T-helper 17 cell (primary cell): Measurements from ENCODE around the gene PLCE1. TPM values are rescaled to one million over a fixed set of nuclear protein-coding genes. Genes with fewer than 3 reads are reported as not detected.

ENCODE experiments used
- ATAC-seq: fragments of 150-1000 bp; cut with Tn5 transposase; 2 replicates; pipeline ENCODE4 v1.10.0; 2021; ENCODE audit warnings: mild to moderate bottlenecking, moderate library complexity
- DNase-seq, 3 donors: peaks; one replicate each; pipeline versions ENCODE4 v3.0.0 to v3.0.0-alpha.2; 2020 to 2021
- H3K9me3 ChIP-seq: one replicate; pipeline ENCODE4 v1.7.0; 2013; ENCODE audit warnings: low read length, mild to moderate bottlenecking; ENCODE audit not compliant: control insufficient read depth, poor library complexity, severe bottlenecking
- H3K27ac Mint-ChIP-seq: one replicate; pipeline ENCODE4 v1.8.0; 2022; ENCODE audit warnings: mild to moderate bottlenecking, moderate library complexity, mixed read lengths
- H3K27me3 Mint-ChIP-seq: one replicate; pipeline ENCODE4 v1.8.0; 2022; ENCODE audit warnings: mixed read lengths
- H3K36me3 Mint-ChIP-seq: one replicate; pipeline ENCODE4 v1.8.0; 2022; ENCODE audit warnings: low read depth, mixed read lengths
- H3K4me1 Mint-ChIP-seq: one replicate; pipeline ENCODE4 v1.8.0; 2022; ENCODE audit warnings: mild to moderate bottlenecking, mixed read lengths
- H3K4me3 Mint-ChIP-seq: one replicate; pipeline ENCODE4 v1.8.0; 2022; ENCODE audit warnings: mild to moderate bottlenecking, moderate library complexity, mixed read lengths
- total RNA-seq, 4 donors: library from RNA in 2 of 4; stranded (reverse) in 2 of 4; gene quantifications; one replicate each; pipeline ENCODE4 v1.2.3 and lab custom pipeline; 2022 to 2026

PLCE1 gene
- total RNA-seq, 2 donors from 2014 or later = 0.05 TPM; not detected in 1

DNA sequence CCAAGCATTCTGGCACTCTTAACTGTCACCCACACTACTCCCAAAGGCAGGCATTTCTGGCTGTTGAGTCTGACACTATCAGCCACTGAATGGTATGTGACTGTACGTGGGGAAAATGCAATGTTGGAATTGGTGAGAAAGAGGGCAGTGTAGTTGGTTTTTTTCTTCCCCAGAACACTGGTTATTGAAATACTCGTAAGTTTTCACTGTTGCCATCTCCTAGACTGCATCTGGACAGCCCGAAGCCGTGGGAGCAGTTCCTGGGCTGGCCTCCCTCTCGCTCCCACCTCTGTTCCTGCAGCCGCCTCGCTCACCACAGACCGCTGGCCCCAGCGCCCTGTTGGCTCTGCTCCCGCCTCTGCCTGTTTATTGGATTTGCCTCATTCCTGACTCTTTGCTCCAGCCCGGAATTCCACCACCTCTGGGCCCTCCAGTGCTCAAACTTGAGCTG lies 5.7 kb downstream of the PLCE1 start:
- H3K4me3 Mint-ChIP-seq = no peak overlapping the region
- ATAC-seq = no peak
- H3K36me3 Mint-ChIP-seq = no peaks in the 10 kb centered on the region
- DNase-seq = no peak
- peaks cover 72% of the 10 kb centered on the region for H3K27me3 Mint-ChIP-seq
- no peaks in the 10 kb centered on the region for H3K9me3 ChIP-seq
- H3K4me1 Mint-ChIP-seq = no peaks in the 10 kb centered on the region
- H3K27ac Mint-ChIP-seq = no peak overlapping the region

DNA sequence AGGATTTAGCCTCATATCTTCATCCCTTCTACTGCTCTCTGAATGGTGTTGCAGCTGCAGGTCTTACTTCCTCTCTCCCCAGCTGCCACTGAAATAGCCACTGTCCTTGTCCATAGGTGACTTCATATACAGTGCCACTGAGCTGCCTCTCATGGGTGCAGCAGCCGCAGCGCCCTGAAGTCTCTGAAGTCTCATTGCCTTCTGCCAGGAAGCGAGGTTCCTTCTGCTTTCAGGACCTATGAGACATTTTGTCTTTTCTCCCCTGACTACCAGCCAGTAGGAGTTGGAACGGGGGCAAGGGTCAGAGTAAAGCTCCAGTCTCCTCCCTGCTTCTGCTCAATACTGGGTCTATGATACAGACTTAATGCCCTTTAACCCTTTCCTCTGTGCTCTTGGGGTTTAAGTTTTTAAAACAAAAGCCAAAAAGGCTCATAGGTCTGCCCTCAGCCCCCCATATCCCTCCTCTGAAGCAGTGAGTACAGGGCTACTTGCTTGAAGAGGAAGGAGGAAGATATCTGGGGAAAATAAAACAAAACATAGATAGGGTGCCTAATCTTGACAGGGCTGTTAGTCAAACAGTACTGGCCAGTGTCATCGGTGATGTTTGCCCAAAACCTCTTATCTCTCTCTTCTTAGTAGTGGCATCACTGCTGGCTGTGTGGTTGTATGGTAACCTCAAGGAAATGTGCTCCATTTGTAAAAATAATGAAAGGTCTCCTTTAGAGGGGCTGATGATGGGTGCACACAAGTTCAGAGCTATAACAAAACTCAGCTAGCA lies 7.1 kb downstream of the PLCE1 start:
- peaks cover 70% of the 10 kb centered on the region for H3K27me3 Mint-ChIP-seq
- no peaks in the 10 kb centered on the region for H3K4me1 Mint-ChIP-seq
- H3K27ac Mint-ChIP-seq = no peak overlapping the region

DNA sequence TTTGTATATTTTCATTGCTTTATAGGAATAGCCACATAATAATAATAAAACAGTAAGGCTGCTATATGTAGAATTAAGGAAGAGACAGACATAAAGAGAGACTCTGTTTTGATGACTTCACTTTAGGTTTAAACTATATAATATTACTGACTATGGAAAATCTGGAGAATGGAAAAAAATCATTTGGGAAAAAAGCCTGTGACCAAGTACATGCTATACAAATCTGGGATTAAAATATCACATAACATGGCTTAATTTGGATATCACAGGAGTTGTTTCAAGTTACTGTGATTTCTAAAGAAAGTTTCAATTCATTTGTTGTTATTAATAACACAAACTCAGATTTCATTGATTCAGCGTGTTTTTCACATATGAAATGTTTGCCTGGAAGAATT lies 7.7 kb downstream of the PLCE1 start:
- ATAC-seq = no peak
- Mint-ChIP-seq H3K27ac (no peak overlapping the region), H3K4me3 (no peak overlapping the region), H3K27me3 (peaks cover 67% of the 10 kb centered on the region), H3K36me3 (no peaks in the 10 kb centered on the region), H3K4me1 (no peaks in the 10 kb centered on the region)
- H3K9me3 ChIP-seq = no peaks in the 10 kb centered on the region
- DNase-seq = no peak

More for the DNA sequence above, 7.1 kb downstream of the PLCE1 start:
- no peaks in the 10 kb centered on the region for H3K36me3 Mint-ChIP-seq
- H3K4me3 Mint-ChIP-seq = no peak overlapping the region
- ATAC-seq (no peak), DNase-seq (no peak)
- H3K9me3 ChIP-seq = no peaks in the 10 kb centered on the region

DNA sequence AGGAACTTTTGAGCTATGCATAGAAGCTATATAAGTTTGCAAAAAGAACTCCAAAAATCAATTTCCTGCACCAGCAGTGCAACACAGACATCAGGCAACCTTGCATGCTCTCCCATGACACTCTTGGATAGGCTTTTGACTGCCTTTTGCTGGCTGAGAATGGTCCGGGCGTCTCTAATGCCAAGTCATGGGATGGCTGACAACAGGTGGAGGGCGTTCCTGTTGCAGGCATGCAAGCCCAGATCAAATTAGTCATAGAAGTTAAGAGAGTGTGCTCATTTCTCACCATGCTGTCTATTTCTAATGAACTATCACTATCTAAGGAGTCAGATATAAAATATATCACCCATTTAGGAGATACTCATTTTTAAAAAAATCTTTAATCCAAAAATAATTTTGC lies 8.4 kb downstream of the PLCE1 start:
- H3K4me1 Mint-ChIP-seq = no peaks in the 10 kb centered on the region
- DNase-seq (no peak), ATAC-seq (no peak)
- H3K4me3 Mint-ChIP-seq = no peak overlapping the region
- no peaks in the 10 kb centered on the region for H3K9me3 ChIP-seq
- H3K27me3 Mint-ChIP-seq = peaks cover 71% of the 10 kb centered on the region
- no peaks in the 10 kb centered on the region for H3K36me3 Mint-ChIP-seq
- no peak overlapping the region for H3K27ac Mint-ChIP-seq

DNA sequence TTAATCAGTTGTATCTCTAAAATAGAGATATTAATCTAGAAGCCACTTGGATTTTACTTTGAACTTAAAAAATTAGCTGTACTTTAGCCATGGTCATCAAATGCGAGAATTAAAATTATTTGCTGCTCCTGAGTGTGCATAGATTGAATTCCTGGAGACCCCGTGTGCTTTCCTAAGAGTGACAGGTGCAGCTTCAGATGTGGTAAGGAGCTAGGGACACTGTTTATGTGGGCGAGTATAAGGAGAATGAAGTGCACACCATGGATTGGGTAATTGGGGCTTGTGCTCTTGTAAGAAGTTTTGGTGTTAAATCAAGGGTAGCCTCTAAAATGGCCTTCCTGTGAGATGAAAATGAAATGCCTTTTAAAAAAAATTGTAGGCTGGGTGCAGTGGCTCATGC lies 9.8 kb downstream of the PLCE1 start:
- Mint-ChIP-seq H3K27ac (no peak overlapping the region), H3K4me1 (no peaks in the 10 kb centered on the region), H3K27me3 (peaks cover 65% of the 10 kb centered on the region), H3K36me3 (no peaks in the 10 kb centered on the region), H3K4me3 (no peak overlapping the region)
- H3K9me3 ChIP-seq = no peaks in the 10 kb centered on the region
- ATAC-seq = no peak
- DNase-seq = no peak

DNA sequence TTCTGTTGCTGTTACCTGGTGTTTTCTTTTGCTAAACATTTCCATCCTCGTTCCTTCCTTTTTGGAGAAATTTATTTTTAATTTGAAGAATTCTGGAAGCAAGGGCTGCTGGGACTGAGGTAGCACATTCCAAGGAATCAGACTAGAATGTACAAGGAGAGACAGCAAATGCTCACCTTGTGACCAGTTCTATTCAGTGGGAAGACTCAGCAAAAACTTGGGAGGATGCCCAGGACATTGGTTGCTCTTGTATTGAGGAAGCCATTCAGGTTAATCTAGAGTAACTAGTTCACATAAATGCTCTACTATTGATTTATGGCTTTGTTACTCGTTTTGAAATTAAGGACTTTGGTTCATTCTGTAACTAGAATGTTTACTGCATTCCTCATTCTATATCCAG lies 11.3 kb downstream of the PLCE1 start:
- no peaks in the 10 kb centered on the region for H3K4me1 Mint-ChIP-seq
- no peak overlapping the region for H3K4me3 Mint-ChIP-seq
- ATAC-seq (no peak), DNase-seq (no peak)
- no peaks in the 10 kb centered on the region for H3K9me3 ChIP-seq
- H3K27ac Mint-ChIP-seq = no peak overlapping the region
- no peaks in the 10 kb centered on the region for H3K36me3 Mint-ChIP-seq
- H3K27me3 Mint-ChIP-seq = peaks cover 57% of the 10 kb centered on the region

DNA sequence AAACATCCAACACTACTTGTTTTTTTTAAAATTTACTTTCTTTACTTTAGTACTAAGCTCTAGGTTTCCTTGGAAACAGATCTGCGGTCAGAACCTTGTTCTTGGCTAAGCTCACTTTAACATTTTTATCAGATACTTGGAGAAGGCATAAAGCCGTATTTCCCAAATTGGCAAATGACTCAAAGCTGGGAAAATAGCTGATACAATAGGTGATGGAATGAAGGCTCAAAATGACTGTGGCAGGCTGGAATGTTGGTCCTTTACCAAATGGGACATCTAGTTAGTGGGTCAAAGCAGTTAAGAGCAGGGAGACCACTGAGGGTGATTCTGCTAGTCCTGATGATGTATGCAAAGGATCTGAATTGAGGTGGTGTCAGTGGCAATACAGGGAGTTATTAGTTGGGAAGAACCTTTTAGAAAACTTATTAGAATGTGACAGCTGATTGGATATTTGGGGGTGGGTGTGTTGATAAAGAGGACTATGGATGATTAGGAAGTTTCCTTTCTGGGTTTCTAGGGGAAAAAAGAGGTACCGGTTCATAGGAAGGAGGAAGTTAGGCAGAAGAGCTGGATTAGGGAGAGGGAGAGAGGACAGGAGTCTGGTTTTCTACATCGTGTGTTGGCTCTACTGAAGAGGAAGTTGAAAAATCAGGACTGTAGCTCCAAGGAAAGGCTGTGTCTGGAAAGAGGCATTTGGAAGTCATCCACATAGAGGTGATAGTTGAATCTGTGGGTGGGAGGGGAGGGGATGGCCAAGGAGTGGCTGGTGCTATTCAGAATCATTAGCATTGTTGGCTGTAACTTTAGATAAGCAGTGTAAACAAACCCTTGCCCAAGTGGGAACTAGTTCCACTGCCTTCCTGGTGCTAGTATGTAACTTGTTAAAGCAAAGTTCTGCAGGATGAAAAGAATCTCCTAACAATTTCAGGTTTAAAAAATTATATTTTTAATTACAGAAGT lies 13.1 kb downstream of the PLCE1 start:
- Mint-ChIP-seq H3K4me1 (no peaks in the 10 kb centered on the region), H3K27ac (no peak overlapping the region), H3K36me3 (no peaks in the 10 kb centered on the region), H3K4me3 (no peak overlapping the region), H3K27me3 (peaks cover 42% of the 10 kb centered on the region)
- ATAC-seq (no peak), DNase-seq (no peak)
- no peaks in the 10 kb centered on the region for H3K9me3 ChIP-seq

DNA sequence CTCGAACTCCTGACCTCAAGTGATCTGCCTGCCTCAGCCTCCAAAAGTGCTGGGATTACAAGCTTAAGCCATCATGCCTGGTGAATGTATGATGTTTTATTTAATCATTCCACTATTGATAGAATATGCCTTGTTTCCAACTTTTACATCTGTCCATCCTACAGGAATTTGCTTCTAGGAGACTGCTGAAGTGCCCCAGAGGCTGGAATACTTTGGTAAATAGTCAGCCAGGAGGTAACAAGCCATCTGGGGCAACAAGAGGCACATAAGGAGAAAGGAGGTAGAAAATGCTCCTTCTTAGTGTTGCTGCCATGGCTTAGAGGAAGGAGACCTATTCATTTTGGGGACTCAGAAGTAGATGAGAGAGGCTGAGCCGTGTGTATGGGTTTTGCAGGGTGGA lies 14.8 kb downstream of the PLCE1 start:
- H3K4me3 Mint-ChIP-seq = no peak overlapping the region
- ATAC-seq (no peak), DNase-seq (no peak)
- H3K36me3 Mint-ChIP-seq = no peaks in the 10 kb centered on the region
- H3K27ac Mint-ChIP-seq = no peak overlapping the region
- no peaks in the 10 kb centered on the region for H3K9me3 ChIP-seq
- no peaks in the 10 kb centered on the region for H3K4me1 Mint-ChIP-seq
- peaks cover 47% of the 10 kb centered on the region for H3K27me3 Mint-ChIP-seq

DNA sequence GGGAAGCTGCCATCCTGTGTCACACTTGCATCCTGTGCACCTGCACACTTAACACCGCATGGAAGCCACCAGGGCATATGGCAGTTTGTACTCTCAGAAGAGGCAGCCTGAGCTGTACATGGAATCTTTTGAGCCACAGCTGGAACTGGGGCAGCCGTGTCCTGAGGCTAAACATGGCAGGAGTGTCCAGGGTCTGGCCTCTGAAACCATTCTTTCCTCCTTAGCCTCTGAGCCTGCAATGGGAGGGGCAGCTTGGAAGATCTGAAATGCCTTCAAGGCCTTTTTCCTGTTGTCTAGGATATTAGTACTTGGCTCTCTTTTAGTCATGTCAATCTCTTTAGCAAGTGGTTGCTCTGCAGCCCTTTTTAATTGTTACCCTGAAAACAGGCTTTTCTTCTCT lies 16.4 kb downstream of the PLCE1 start:
- H3K9me3 ChIP-seq = no peaks in the 10 kb centered on the region
- H3K27me3 Mint-ChIP-seq = peaks cover 33% of the 10 kb centered on the region
- H3K27ac Mint-ChIP-seq = no peak overlapping the region
- no peak overlapping the region for H3K4me3 Mint-ChIP-seq
- H3K4me1 Mint-ChIP-seq = no peaks in the 10 kb centered on the region
- DNase-seq = no peak
- no peak for ATAC-seq
- H3K36me3 Mint-ChIP-seq = no peaks in the 10 kb centered on the region

DNA sequence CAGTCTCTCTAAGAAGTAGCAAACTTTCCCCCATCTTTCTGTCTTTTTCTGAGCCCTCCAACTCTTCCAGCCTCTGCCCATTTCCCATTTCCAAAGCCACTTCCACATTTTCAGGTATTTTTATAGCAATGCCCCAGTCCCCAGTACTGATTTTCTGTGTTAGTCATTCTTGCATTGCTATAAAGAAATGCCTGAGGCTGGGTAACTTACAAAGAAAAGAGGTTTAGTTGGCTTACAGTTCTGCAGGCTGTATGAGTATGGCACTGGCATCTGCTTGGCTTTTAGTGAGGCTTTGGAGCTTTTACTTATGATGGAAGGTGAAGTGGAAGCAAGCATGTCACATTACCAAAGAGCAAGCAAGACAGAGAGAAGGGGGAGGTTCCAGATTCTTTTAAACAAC lies 17.2 kb downstream of the PLCE1 start:
- DNase-seq (no peak), ATAC-seq (no peak)
- no peaks in the 10 kb centered on the region for H3K9me3 ChIP-seq
- peaks cover 33% of the 10 kb centered on the region for H3K27me3 Mint-ChIP-seq
- H3K4me3 Mint-ChIP-seq = no peak overlapping the region
- no peak overlapping the region for H3K27ac Mint-ChIP-seq
- H3K36me3 Mint-ChIP-seq = no peaks in the 10 kb centered on the region
- no peaks in the 10 kb centered on the region for H3K4me1 Mint-ChIP-seq

DNA sequence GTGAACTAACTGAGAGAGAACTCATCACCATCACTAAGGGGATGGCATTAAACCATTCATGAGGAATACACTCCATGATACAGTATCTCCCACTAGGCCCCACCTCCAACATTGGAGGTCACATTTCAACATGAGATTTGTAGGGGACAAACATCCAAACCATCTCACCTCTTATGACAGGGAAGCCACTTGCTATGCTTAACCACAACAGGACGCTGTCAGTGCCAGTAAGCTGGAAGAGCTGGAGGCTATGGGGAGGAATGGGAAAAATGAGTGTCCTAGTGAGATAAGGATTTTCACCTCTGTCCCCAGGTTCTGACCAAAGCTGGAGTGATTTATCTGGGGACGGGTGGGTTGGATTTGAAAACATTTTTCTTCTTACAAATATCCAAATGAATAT lies 17.6 kb downstream of the PLCE1 start:
- no peak for ATAC-seq
- Mint-ChIP-seq H3K27me3 (peaks cover 32% of the 10 kb centered on the region), H3K36me3 (no peaks in the 10 kb centered on the region), H3K27ac (no peak overlapping the region), H3K4me3 (no peak overlapping the region), H3K4me1 (no peaks in the 10 kb centered on the region)
- H3K9me3 ChIP-seq = no peaks in the 10 kb centered on the region
- no peak for DNase-seq

DNA sequence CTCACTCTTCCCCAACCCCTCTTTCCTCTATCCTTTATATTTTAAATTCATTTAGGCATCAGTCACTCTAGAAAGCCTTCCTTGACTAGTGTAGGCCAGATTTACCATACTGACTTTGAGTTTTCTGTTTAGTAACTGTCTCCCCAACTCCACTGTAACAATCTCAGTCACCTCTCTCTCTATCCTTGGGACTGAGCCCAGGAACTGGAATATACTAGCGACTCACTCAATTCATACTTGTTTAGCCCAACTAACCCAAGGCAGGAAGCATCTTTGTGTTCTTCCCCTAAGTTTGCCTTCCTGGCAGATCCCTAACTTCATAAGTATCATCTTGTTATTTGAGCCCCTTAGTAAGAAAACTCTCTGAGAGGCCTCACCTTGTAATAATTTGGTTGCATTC lies 19.1 kb downstream of the PLCE1 start:
- ATAC-seq = no peak
- no peak for DNase-seq
- H3K4me3 Mint-ChIP-seq = no peak overlapping the region
- H3K4me1 Mint-ChIP-seq = no peaks in the 10 kb centered on the region
- H3K36me3 Mint-ChIP-seq = no peaks in the 10 kb centered on the region
- no peaks in the 10 kb centered on the region for H3K9me3 ChIP-seq
- no peak overlapping the region for H3K27ac Mint-ChIP-seq
- peaks cover 29% of the 10 kb centered on the region for H3K27me3 Mint-ChIP-seq

DNA sequence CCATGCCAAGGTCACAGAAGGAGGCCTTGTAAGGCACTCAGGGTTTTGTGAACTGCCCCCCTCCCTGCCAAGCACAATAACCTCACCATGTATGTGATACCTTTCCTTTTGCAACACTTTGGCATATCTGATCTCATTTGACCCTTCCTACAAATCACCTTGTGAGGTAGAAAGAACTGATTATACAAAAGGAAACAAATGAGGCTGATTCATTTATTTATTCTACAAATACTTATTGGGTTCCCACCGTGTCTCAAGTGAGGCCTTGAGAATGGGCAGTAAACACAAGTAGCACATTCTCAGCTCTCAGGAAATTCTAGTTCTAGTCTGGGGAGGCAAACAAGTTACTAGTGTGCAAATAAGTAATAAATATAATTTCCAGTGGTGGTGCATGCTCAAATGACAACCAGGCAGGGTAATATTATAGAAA lies 19.6 kb downstream of the PLCE1 start:
- no peaks in the 10 kb centered on the region for H3K9me3 ChIP-seq
- no peak for DNase-seq
- ATAC-seq = no peak
- no peaks in the 10 kb centered on the region for H3K36me3 Mint-ChIP-seq
- peaks cover 29% of the 10 kb centered on the region for H3K27me3 Mint-ChIP-seq
- no peak overlapping the region for H3K4me3 Mint-ChIP-seq
- no peaks in the 10 kb centered on the region for H3K4me1 Mint-ChIP-seq
- no peak overlapping the region for H3K27ac Mint-ChIP-seq
